Measurements from ENCODE around the gene RNF32.
"Not testable (repeated sequence)": the region's sequence is repeated elsewhere in the genome, so short reads cannot be mapped to it uniquely, and the experiment has no call there.

Gene RNF32

DNA sequence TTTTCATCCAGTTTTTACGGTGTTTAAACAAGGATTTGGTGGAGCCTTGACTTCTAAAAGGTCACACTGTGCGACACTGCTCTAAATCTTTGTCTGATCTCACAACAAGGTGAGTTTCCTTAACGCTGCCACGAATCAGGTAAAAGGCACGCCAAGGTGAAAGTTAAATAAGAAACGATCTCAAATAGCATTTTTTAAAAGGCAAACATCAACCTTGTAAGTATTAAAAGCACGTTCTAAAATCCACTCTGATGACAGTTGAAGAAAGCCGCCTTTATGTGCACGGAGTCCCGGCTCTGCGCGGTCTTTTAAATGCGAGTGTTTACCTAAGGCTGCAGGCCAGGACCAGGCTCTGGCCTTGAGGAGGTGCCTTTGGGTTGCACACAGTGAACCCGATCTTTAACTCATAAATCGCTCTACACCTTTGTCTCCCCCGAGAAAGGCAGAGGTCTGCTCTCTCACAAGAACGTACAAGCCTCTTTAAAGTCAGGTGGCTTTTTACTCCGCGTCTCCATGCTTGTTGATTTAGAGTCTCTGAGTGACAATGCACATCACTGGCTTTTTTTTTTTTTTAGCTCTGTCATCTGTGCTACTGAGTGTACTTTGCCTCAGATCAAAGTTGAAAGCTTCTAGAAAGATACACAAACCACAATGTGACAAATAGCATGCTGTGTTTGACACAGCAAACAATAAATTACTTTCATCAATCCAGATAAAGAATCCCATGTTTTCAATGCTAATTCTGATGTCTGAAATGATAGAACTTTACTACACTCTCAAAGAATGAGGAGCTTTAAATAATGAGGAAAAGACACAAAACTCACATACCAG, 25.9 kb upstream of the RNF32 start:
- DNase-seq (ENCODE audit: low read depth): no peak
- TF ChIP-seq, protein P1, sequence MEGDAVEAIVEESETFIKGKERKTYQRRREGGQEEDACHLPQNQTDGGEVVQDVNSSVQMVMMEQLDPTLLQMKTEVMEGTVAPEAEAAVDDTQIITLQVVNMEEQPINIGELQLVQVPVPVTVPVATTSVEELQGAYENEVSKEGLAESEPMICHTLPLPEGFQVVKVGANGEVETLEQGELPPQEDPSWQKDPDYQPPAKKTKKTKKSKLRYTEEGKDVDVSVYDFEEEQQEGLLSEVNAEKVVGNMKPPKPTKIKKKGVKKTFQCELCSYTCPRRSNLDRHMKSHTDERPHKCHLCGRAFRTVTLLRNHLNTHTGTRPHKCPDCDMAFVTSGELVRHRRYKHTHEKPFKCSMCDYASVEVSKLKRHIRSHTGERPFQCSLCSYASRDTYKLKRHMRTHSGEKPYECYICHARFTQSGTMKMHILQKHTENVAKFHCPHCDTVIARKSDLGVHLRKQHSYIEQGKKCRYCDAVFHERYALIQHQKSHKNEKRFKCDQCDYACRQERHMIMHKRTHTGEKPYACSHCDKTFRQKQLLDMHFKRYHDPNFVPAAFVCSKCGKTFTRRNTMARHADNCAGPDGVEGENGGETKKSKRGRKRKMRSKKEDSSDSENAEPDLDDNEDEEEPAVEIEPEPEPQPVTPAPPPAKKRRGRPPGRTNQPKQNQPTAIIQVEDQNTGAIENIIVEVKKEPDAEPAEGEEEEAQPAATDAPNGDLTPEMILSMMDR (IDR thresholded peaks at IDR 0.05; ENCODE audit: control insufficient read depth, insufficient read depth, low read depth, low read length, missing control alignments): no peak
- no peak overlapping the region for H3K4me3 ChIP-seq (ENCODE audit: control insufficient read depth, low read depth, low read length)

DNA sequence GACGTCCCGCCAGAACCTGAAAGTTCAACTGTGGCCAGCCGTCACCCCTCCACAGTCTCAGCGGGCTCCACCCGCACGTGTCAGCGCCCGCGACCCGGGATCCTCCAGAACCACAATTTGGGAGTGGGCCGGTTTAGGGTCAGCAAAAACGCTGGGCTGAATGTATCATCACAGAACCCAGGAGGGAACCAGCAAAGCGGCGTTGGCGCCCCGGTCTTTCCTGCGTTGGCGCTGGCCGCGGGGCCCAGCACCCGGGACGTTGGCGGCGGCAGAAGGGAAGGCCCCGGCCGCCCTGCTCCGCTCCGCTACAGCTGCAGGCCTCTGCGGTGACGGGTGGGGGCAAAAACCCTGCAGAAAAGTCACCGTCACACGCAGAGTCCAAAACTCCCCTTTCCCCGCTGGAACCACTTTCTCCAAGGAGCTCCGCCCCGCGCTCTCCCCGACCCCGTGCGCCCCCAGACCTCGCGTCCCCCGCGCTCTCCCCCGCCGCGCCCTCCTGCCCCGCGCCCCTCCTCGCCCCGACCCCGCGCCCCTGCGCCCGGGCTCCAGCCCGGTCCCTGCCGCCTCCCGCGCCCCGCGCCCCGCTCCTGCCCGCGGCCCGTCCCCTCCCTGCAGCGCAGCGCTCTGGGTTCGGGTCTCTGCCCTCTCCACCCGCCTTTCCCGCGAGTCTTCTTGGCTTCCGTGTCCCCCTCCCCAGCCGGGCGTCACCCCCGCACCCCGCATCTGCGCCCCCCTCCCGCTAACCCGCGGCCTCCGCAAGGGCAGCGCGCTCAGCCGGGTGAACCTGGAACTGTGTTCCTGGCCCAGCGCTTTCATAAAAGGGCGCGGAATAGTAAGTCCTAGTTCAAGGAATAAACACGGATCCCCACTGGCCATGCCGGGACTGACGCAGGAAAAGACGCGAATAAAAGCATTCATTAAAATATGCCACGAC, 24.0 kb upstream of the RNF32 start:
- DNase-seq (ENCODE audit: low read depth): no peak
- TF ChIP-seq, protein P1 (IDR thresholded peaks at IDR 0.05; ENCODE audit: control insufficient read depth, insufficient read depth, low read depth, low read length, missing control alignments): no peak

DNA sequence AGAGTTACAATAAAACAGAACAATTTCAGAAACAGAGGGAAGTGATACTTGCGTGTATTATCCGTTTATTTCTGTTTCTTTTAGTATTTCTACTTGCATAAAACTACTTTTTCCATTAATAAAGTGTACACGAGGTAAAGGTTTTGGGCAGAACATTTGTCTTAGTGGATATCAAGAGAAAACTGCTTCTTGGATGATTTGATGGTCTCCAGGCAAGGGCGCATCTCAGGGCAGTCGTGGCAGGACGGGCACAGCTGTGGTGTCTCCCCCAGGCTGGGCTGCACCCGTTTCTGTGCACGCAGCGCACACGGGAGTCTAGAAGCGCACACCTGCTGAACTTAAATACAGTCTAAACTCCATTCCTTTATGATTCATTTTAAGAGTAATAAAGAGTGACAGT, 23.4 kb upstream of the RNF32 start:
- no peak for DNase-seq (ENCODE audit: low read depth)
- TF ChIP-seq, protein P1 (IDR thresholded peaks at IDR 0.05; ENCODE audit: control insufficient read depth, insufficient read depth, low read depth, low read length, missing control alignments): no peak
- no peak overlapping the region for H3K4me3 ChIP-seq (ENCODE audit: control insufficient read depth, low read depth, low read length)

More for the DNA sequence above, 24.0 kb upstream of the RNF32 start:
- H3K4me3 ChIP-seq (ENCODE audit: control insufficient read depth, low read depth, low read length): no peak overlapping the region

DNA sequence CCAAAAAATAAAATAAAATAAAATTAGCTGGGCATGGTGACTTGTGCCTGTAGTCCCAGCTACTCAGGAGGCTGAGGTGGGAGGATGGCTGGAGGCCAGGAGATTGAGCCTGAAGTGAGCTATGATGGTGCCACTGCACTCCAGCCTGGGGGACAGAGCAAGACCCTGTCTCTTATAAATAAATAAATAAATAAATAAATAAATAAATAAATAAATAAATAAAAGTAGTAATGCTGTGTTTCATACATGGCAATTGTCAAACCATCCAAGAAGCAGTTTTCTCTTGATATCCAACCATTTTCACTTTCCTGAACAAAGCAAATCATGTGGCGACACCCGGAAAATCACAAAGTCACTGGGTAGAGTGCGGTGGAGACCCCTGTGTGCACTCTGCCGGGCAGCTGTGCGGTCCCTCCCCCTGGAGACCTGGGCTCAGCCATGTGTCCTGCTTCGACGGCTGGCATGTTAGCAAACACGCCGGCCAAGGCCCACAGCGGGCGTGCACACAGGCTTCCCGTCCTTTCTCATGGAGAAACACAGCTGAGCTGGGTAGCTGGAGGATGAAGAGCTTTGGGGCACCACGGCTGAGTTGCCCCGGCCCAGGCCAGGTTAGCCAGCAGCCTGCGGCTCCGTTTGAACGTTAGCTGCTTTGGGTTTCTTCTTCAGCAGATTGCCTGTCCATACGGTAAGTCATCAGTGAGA, 22.3 kb upstream of the RNF32 start:
- TF ChIP-seq, protein P1 (IDR thresholded peaks at IDR 0.05; ENCODE audit: control insufficient read depth, insufficient read depth, low read depth, low read length, missing control alignments): no peak
- DNase-seq (ENCODE audit: low read depth): no peak

DNA sequence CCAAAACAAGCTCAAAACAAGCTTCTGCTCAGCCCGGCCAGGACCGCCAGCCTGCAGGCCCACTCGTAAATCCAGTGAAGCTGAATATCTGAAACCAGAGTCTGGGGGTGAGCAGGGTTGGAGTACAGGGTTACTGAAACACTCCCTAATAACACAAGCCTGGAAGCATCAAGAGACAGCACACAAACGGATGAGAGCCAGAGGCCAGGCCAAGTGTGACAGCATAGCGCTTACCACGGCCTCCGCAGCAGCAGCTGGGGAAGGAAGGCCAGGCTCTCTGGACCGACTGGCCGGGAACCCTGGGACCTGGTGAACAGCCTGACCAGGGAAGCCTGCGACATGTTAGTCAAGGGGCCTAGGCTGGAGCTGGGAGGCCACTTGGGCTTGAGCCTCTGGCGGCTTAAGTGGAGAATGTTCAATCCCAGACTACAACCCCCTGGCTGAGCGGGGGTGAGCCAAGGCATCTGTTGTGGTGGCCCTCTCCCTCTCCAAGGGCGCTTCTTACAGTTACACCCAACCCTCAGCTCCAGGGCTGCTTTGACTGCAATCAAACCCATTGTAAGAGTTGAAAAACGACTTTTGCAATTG, 21.7 kb upstream of the RNF32 start:
- no peak for DNase-seq (ENCODE audit: low read depth)
- H3K4me3 ChIP-seq (ENCODE audit: control insufficient read depth, low read depth, low read length): no peak overlapping the region
- TF ChIP-seq, protein P1 (IDR thresholded peaks at IDR 0.05; ENCODE audit: control insufficient read depth, insufficient read depth, low read depth, low read length, missing control alignments): no peak

More for the DNA sequence above, 22.3 kb upstream of the RNF32 start:
- H3K4me3 ChIP-seq (ENCODE audit: control insufficient read depth, low read depth, low read length): no peak overlapping the region

DNA sequence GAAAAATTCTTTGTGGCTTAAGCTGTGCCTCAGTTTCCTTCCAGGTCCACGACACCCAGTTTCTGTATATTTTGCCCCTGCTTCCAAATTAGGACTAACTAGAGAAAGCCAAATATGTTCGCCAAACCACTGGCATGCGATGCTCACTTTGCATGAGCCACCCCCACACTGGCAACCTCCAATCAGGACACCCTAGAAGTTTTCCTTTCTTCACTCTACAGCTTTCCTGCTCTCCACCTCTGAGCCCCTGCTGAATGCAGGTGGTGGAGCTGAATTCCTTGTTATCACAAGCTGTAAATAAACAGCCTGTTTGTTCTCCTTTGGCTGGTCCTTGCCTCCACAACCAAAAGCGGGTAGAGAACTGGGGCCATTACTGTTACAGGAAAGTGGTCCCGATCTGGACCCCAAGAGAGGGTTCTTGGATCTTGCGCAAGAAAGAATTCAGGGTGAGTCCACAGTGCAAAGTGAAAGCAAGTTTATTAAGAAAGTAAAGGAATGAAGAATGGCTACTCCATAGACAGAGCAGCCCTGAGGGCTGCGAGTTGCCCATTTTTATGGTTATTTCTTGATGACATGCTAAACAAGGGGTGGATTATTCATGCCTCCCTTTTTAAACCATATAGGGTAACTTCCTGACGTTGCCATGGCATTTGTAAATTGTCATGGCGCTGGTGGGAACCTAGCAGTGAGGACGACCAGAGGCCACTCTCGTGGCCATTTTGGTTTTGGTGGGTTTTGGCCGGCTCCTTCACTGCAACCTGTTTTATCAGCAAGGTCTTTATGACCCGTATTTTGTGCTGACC, 20.9 kb upstream of the RNF32 start:
- DNase-seq (ENCODE audit: low read depth); H3K4me3 ChIP-seq (ENCODE audit: control insufficient read depth, low read depth, low read length): not testable (repeated sequence)

Data from AG09309 (cell line).